Measurements from ENCODE around the gene AFM. TPM values are rescaled to one million over a fixed set of nuclear protein-coding genes. Genes with fewer than 3 reads are reported as not detected.
"Not testable (repeated sequence)": the region's sequence is repeated elsewhere in the genome, so short reads cannot be mapped to it uniquely, and the experiment has no call there.

The AFM gene
- total RNA-seq, 1 experiment from 2014 or later: not detected

GRCh38 chr4:73507541-73507940 lies 26.0 kb downstream of the AFM start:
- no peak overlapping the region for H3K4me3 ChIP-seq (ENCODE audit: insufficient read depth, low read depth, low read length)
- H3K27me3 ChIP-seq (ENCODE audit: control insufficient read depth, insufficient read depth, low read length): no peaks in the 10 kb centered on the region
- H3K36me3 ChIP-seq (replicated peaks; ENCODE audit: control insufficient read depth, insufficient read depth, low read length): no peaks in the 10 kb centered on the region
- DNase-seq: no peak

- Histone ChIP-seq H3K36me3 (replicated peaks; ENCODE audit: control insufficient read depth, insufficient read depth, low read length) (no peaks in the 10 kb centered on the region), H3K27me3 (ENCODE audit: control insufficient read depth, insufficient read depth, low read length) (no peaks in the 10 kb centered on the region), H3K4me3 (ENCODE audit: insufficient read depth, low read depth, low read length) (no peak overlapping the region)
- no peak for DNase-seq
These were observed 27.1 kb downstream of the AFM start for GRCh38 chr4:73508651-73509050.

GRCh38 chr4:73518340-73518739 lies 36.8 kb downstream of the AFM start:
- no peaks in the 10 kb centered on the region for H3K27me3 ChIP-seq (ENCODE audit: control insufficient read depth, insufficient read depth, low read length)
- no peaks in the 10 kb centered on the region for H3K36me3 ChIP-seq (replicated peaks; ENCODE audit: control insufficient read depth, insufficient read depth, low read length)
- no peak overlapping the region for H3K4me3 ChIP-seq (ENCODE audit: insufficient read depth, low read depth, low read length)
- no peak for DNase-seq

- DNase-seq: peak; percentile 1
- Histone ChIP-seq H3K4me3 (ENCODE audit: insufficient read depth, low read depth, low read length) (no peak overlapping the region), H3K27me3 (ENCODE audit: control insufficient read depth, insufficient read depth, low read length) (no peaks in the 10 kb centered on the region), H3K36me3 (replicated peaks; ENCODE audit: control insufficient read depth, insufficient read depth, low read length) (no peaks in the 10 kb centered on the region)
These were observed 39.3 kb downstream of the AFM start for GRCh38 chr4:73520821-73521220.

GRCh38 chr4:73523126-73523525 lies 41.6 kb downstream of the AFM start:
- H3K36me3 ChIP-seq (replicated peaks; ENCODE audit: control insufficient read depth, insufficient read depth, low read length): no peaks in the 10 kb centered on the region
- no peaks in the 10 kb centered on the region for H3K27me3 ChIP-seq (ENCODE audit: control insufficient read depth, insufficient read depth, low read length)
- DNase-seq: no peak
- no peak overlapping the region for H3K4me3 ChIP-seq (ENCODE audit: insufficient read depth, low read depth, low read length)

GRCh38 chr4:73525611-73526010 lies 44.1 kb downstream of the AFM start:
- no peaks in the 10 kb centered on the region for H3K27me3 ChIP-seq (ENCODE audit: control insufficient read depth, insufficient read depth, low read length)
- no peak overlapping the region for H3K4me3 ChIP-seq (ENCODE audit: insufficient read depth, low read depth, low read length)
- no peaks in the 10 kb centered on the region for H3K36me3 ChIP-seq (replicated peaks; ENCODE audit: control insufficient read depth, insufficient read depth, low read length)
- DNase-seq: no peak

GRCh38 chr4:73527196-73527595 lies 45.7 kb downstream of the AFM start:
- H3K36me3 ChIP-seq (replicated peaks; ENCODE audit: control insufficient read depth, insufficient read depth, low read length): no peaks in the 10 kb centered on the region
- H3K4me3 ChIP-seq (ENCODE audit: insufficient read depth, low read depth, low read length): no peak overlapping the region
- DNase-seq: no peak
- no peaks in the 10 kb centered on the region for H3K27me3 ChIP-seq (ENCODE audit: control insufficient read depth, insufficient read depth, low read length)

DNA sequence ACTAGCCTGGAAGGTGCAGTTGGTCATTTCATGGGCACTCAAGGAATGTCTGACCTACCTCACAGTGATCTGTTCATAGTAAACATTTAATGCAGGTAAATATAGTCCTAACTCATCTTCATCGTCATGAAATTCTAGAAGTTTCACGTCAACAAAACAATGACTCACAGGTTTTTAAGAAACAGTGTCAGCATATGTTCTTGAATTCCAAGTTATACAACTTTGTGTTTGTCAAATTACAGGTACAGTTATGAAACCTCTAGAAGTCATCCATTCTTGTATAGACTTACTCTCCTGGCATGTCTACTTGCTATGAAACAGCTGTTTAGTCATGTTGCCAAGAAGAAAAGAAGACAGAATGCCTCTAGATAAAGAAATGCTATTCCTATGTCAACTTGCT lies 46.6 kb downstream of the AFM start:
- no peak overlapping the region for H3K4me3 ChIP-seq (ENCODE audit: insufficient read depth, low read depth, low read length)
- H3K27me3 ChIP-seq (ENCODE audit: control insufficient read depth, insufficient read depth, low read length): no peaks in the 10 kb centered on the region
- H3K36me3 ChIP-seq (replicated peaks; ENCODE audit: control insufficient read depth, insufficient read depth, low read length): no peaks in the 10 kb centered on the region
- DNase-seq: no peak

DNA sequence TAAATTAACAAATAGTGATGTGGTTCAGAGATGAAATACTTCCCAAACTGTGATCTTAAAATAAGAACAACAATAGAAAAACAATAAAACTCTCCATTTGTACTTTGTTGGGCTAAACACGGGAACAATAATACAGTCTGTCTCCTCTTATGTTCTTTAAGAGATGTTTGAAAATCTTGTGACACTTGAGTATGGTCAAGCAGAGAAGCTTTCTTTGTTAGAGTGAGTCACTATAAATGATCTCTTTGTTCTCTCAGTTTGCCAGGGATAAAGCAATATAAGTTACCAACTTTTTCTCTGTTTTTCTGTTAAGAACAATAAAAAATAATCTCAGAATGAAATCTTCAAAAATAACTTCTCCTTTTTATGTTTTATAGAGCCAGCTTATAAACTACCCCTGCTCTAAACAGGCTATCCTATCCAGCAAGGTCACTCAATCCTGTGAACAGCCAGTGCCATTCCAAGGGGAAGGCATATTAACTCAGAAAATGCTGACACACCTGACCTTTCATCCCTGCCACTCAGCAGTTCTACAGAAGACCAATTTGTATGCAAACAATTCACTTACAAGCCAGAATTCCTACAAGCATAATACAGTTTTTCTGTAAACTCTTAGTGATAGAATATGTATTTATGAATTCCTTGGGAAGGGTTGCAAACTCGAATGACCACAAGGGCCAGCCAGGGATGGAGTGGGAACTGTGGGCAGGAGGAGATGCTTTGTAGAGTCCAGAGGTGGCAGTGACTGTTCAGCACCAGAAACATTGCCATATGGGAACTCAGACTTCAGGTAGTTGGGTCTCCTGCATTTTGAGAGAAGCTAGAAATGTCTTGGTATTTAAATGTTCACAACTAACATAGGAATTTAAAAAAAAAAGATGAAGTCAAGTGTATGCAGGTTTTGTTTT lies 52.2 kb downstream of the AFM start:
- Histone ChIP-seq H3K27me3 (ENCODE audit: control insufficient read depth, insufficient read depth, low read length) (no peaks in the 10 kb centered on the region), H3K4me3 (ENCODE audit: insufficient read depth, low read depth, low read length) (no peak overlapping the region), H3K36me3 (replicated peaks; ENCODE audit: control insufficient read depth, insufficient read depth, low read length) (no peaks in the 10 kb centered on the region)
- no peak for DNase-seq

GRCh38 chr4:73538162-73538561 lies 56.6 kb downstream of the AFM start:
- Histone ChIP-seq H3K4me3 (ENCODE audit: insufficient read depth, low read depth, low read length) (no peak overlapping the region), H3K36me3 (replicated peaks; ENCODE audit: control insufficient read depth, insufficient read depth, low read length) (no peaks in the 10 kb centered on the region), H3K27me3 (ENCODE audit: control insufficient read depth, insufficient read depth, low read length) (no peaks in the 10 kb centered on the region)
- DNase-seq: no peak

- no peaks in the 10 kb centered on the region for H3K36me3 ChIP-seq (replicated peaks; ENCODE audit: control insufficient read depth, insufficient read depth, low read length)
- no peaks in the 10 kb centered on the region for H3K27me3 ChIP-seq (ENCODE audit: control insufficient read depth, insufficient read depth, low read length)
- no peak for DNase-seq
- H3K4me3 ChIP-seq (ENCODE audit: insufficient read depth, low read depth, low read length): no peak overlapping the region
These were observed 57.8 kb downstream of the AFM start for GRCh38 chr4:73539386-73539785.

DNA sequence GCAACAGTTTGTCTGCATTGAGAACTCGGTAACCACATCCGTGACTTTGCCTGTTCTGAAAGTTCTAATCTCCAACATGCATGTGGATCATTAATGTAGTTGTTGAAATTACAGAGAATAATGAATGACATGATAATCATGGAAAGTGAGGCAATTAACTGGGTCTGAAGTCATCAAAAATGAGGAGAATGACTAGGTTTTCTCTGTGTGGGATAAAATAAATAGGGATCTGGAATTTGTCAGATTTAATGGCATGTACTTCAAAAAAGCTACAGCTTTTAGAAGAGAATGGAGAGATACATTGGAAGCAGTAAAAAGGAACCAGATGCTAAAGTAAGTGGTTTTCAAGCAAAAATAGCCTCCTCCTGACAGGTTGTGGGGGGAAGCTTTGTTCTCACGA lies 59.3 kb downstream of the AFM start:
- H3K4me3 ChIP-seq (ENCODE audit: insufficient read depth, low read depth, low read length): no peak overlapping the region
- H3K27me3 ChIP-seq (ENCODE audit: control insufficient read depth, insufficient read depth, low read length): no peaks in the 10 kb centered on the region
- no peak for DNase-seq
- H3K36me3 ChIP-seq (replicated peaks; ENCODE audit: control insufficient read depth, insufficient read depth, low read length): no peaks in the 10 kb centered on the region

DNA sequence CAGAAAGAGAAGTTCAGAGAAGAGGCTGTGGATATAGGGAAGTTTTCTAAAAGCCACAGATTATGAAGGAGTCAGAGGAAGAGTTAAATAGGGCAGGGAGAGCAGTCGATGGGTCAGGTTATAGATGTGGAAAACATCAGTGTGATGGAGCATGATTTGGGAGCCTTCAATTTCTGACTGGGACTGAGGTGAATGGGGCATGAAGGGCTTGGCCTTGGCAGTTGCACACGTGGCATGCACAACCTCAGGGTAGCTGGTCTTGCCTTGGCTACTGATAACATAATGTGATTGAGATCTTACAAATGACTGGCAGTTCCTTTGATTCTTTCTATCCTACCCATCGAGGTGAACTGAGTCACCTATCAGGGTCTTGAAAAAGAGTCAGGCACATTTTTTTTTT lies 59.7 kb downstream of the AFM start:
- no peaks in the 10 kb centered on the region for H3K27me3 ChIP-seq (ENCODE audit: control insufficient read depth, insufficient read depth, low read length)
- H3K36me3 ChIP-seq (replicated peaks; ENCODE audit: control insufficient read depth, insufficient read depth, low read length): no peaks in the 10 kb centered on the region
- no peak overlapping the region for H3K4me3 ChIP-seq (ENCODE audit: insufficient read depth, low read depth, low read length)
- no peak for DNase-seq

- no peaks in the 10 kb centered on the region for H3K27me3 ChIP-seq (ENCODE audit: control insufficient read depth, insufficient read depth, low read length)
- H3K36me3 ChIP-seq (replicated peaks; ENCODE audit: control insufficient read depth, insufficient read depth, low read length): no peaks in the 10 kb centered on the region
- no peak overlapping the region for H3K4me3 ChIP-seq (ENCODE audit: insufficient read depth, low read depth, low read length)
- DNase-seq: no peak
These were observed 63.1 kb downstream of the AFM start for GRCh38 chr4:73544620-73545019.

DNA sequence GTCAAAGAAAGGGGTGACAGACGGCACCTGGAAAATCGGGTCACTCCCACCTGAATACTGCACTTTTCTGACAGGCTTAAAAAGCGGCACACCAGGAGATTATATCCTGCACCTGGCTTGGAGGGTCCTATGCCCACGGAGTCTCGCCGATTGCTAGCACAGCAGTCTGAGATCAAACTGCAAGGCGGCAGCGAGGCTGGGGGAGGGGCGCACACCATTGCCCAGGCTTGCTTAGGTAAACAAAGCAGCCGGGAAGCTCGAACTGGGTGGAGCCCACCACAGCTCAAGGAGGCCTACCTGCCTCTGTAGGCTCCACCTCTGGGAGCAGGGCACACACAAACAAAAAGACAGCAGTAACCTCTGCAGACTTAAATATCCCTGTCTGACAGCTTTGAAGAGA lies 69.3 kb downstream of the AFM start:
- not testable (repeated sequence) for H3K4me3 ChIP-seq (ENCODE audit: insufficient read depth, low read depth, low read length); H3K36me3 ChIP-seq (replicated peaks; ENCODE audit: control insufficient read depth, insufficient read depth, low read length); DNase-seq; H3K27me3 ChIP-seq (ENCODE audit: control insufficient read depth, insufficient read depth, low read length)

Measured in H7 (cell line).